Fibroblast of lung (primary cell): ENCODE measurements around the gene ABCB9. TPM values are rescaled to one million over a fixed set of nuclear protein-coding genes. Genes with fewer than 3 reads are reported as not detected.

Source experiments
- DNase-seq, 2 donors: peaks; one replicate each; pipeline versions ENCODE4 v3.0.0 to v3.0.0-alpha.2; 2010; ENCODE audit warnings: low read depth in 2 of 2
- H2AFZ ChIP-seq: 2 replicates; pipeline ENCODE4 v1.5.1; 2012; ENCODE audit warnings: low read length, control low read depth, inconsistent platforms
- H3K27ac ChIP-seq: 2 replicates; pipeline ENCODE4 v1.5.1; 2011; ENCODE audit warnings: low read length, control low read depth; ENCODE audit not compliant: insufficient read depth
- H3K27me3 ChIP-seq: 2 replicates; pipeline ENCODE4 v1.5.1; 2011; ENCODE audit warnings: mild to moderate bottlenecking, low read length; ENCODE audit not compliant: control insufficient read depth, insufficient read depth
- H3K36me3 ChIP-seq: 2 replicates; pipeline ENCODE4 v1.5.1; 2011; ENCODE audit warnings: low read length; ENCODE audit not compliant: control insufficient read depth, insufficient read depth
- H3K4me1 ChIP-seq: 2 replicates; pipeline ENCODE4 v1.5.1; 2011; ENCODE audit warnings: low read length; ENCODE audit not compliant: control insufficient read depth, insufficient read depth; ENCODE audit errors: extremely low read depth
- H3K4me2 ChIP-seq: 2 replicates; pipeline ENCODE4 v1.5.1; 2011; ENCODE audit warnings: low read length, control low read depth; ENCODE audit not compliant: insufficient read depth; ENCODE audit errors: extremely low read depth
- H3K4me3 ChIP-seq, 4 experiments: fragments of 200-600 bp in 1 of 4; sonication (generic) in 1 of 4; replicated peaks in 1 of 4; 2 replicates each; pipeline ENCODE4 v1.5.1; 2011 to 2016; ENCODE audit warnings: low read length in 4 of 4, low read depth in 3 of 4, mild to moderate bottlenecking in 3 of 4, control low read depth in 2 of 4, inconsistent platforms in 1 of 4, mixed read lengths in 1 of 4; ENCODE audit not compliant: insufficient read depth in 1 of 4; ENCODE audit errors: control extremely low read depth in 1 of 4
- H3K79me2 ChIP-seq: 2 replicates; pipeline ENCODE4 v1.5.1; 2012; ENCODE audit warnings: mild to moderate bottlenecking, low read length, inconsistent platforms; ENCODE audit not compliant: control insufficient read depth, insufficient read depth
- H3K9ac ChIP-seq: 2 replicates; pipeline ENCODE4 v1.5.1; 2011; ENCODE audit warnings: mild to moderate bottlenecking, low read length, control low read depth; ENCODE audit not compliant: insufficient read depth
- H3K9me3 ChIP-seq: 2 replicates; pipeline ENCODE4 v1.5.1; 2012; ENCODE audit warnings: low read depth, low read length; ENCODE audit not compliant: control insufficient read depth, insufficient read depth
- H4K20me1 ChIP-seq: 2 replicates; pipeline ENCODE4 v1.5.1; 2011; ENCODE audit warnings: low read length; ENCODE audit not compliant: control insufficient read depth, insufficient read depth; ENCODE audit errors: extremely low read depth
- CTCF ChIP-seq, 2 donors: IDR thresholded peaks in 1 of 2; conservative IDR thresholded peaks in 1 of 2; 1 replicate in 1 of 2; 2 replicates in 1 of 2; pipeline ENCODE4 v1.5.1; 2011 to 2012; ENCODE audit warnings: low read length in 2 of 2, control low read depth in 1 of 2, inconsistent platforms in 1 of 2, low read depth in 1 of 2, mild to moderate bottlenecking in 1 of 2
- EZH2 ChIP-seq: IDR thresholded peaks from 2 replicates; pipeline ENCODE4 v1.5.1; 2012; ENCODE audit warnings: low read length, control low read depth, mild to moderate bottlenecking; ENCODE audit errors: missing control alignments
- polyA plus RNA-seq, 2 donors: library from polyadenylated mRNA; depleted of rRNA in 1 of 2; stranded (reverse) in 1 of 2; unstranded in 1 of 2; fragments of >200 nt; gene quantifications; 2 replicates each; pipeline ENCODE4 v1.2.1, GENCODE V29; 2011 to 2012; ENCODE audit warnings: missing spikeins in 1 of 2
- total RNA-seq: library from RNA; depleted of rRNA; stranded (reverse); fragments of >200 nt; gene quantifications from 2 replicates; pipeline ENCODE4 v1.2.1, GENCODE V29; 2014

The ABCB9 gene
- total and polyA plus RNA-seq, 2 donors (not counting 1 experiment from before 2014, with no cell fraction given) = 3.8 to 6.3 TPM

- H3K9ac ChIP-seq = peak overlapping the region; percentile 77
- H3K4me2 ChIP-seq = peak overlapping the region; percentile 100
- H3K4me3 ChIP-seq = peak overlapping the region; percentile 50 to 97 (median 84)
- no peak for TF ChIP-seq EZH2
- no peak for TF ChIP-seq CTCF (conservative IDR thresholded peaks at IDR 0.05 in 1 of 2, IDR thresholded peaks at IDR 0.05 in 1 of 2; ENCODE audit: low read depth in 1 of 2, low read length in 2 of 2)
- H3K27me3 ChIP-seq = no peaks in the 10 kb centered on the region
- peak overlapping the region; percentile 97 for H3K27ac ChIP-seq
- peak overlapping the region; percentile 7 for H2AFZ ChIP-seq
- peak in 1 of 2 donors; percentile 12 for DNase-seq
- peaks cover 12% of the 10 kb centered on the region for H3K4me1 ChIP-seq
- H3K79me2 ChIP-seq = peaks cover 21% of the 10 kb centered on the region
- no peaks in the 10 kb centered on the region for H3K9me3 ChIP-seq
- H4K20me1 ChIP-seq = no peaks in the 10 kb centered on the region
- H3K36me3 ChIP-seq = peaks cover 8% of the 10 kb centered on the region
These were observed 9.8 kb upstream of the ABCB9 start for GRCh38 chr12:122975790-122976647.

GRCh38 chr12:122974892-122975789 is 8.9 kb upstream of the ABCB9 start, which contains the start of gene OGFOD2:
Gene OGFOD2, plus strand, starts transcription at chr12:122975244. Its CDS starts 8 bp downstream, at chr12:122975252.
- Histone ChIP-seq H3K9ac (peak within 1 kb of the TSS; percentile 77), H3K36me3 (peaks cover 8% of the 10 kb centered on the region), H4K20me1 (no peaks in the 10 kb centered on the region), H3K9me3 (no peaks in the 10 kb centered on the region), H2AFZ (peak within 1 kb of the TSS; percentile 81), H3K27me3 (no peaks in the 10 kb centered on the region), H3K79me2 (peaks cover 17% of the 10 kb centered on the region), H3K4me2 (peak within 1 kb of the TSS; percentile 100), H3K27ac (peak within 1 kb of the TSS; percentile 97), H3K4me1 (peaks cover 12% of the 10 kb centered on the region), H3K4me3 (peak within 1 kb of the TSS; percentile 50 to 97 (median 84))
- TF ChIP-seq EZH2 (no peak), CTCF (conservative IDR thresholded peaks at IDR 0.05 in 1 of 2, IDR thresholded peaks at IDR 0.05 in 1 of 2; ENCODE audit: low read depth in 1 of 2, low read length in 2 of 2) (no peak)
- peak; percentile 91 for DNase-seq
